ENCODE data around the gene MAP6D1.
A peak's percentile ranks its signal among the peaks of the same experiment; 100 is the strongest.

Gene MAP6D1

GRCh38 chr3:183824761-183825455, 469 bp downstream of the MAP6D1 start:
- peak; percentile 37 for DNase-seq (ENCODE audit: insufficient read length, low spot score)
- FAIRE-seq = peak; percentile 77

DNA sequence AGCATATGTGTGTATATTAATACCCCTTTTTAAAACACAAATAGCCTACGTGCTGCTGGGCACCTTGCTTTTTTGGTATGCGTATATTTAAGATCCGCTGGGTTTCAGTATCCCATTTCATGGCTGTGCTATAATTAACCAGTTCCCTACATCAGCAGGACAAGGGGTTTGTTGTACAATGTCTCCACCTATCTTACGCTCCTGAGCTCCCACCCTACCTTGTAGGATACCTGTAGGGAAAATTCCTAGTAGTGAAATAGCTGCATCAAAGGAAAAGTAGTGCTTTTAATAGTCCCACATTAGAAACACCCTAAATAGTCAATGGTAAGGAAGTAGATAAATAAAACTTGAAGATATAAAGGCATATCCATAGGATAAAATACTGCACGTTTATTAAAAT, 1.4 kb downstream of the MAP6D1 start:
- DNase-seq (ENCODE audit: insufficient read length, low spot score) (no peak), FAIRE-seq (no peak)

- DNase-seq (ENCODE audit: insufficient read length, low spot score) (no peak), FAIRE-seq (no peak)
Measured at GRCh38 chr3:183822631-183823030, 2.7 kb downstream of the MAP6D1 start.

GRCh38 chr3:183819831-183820230, 5.5 kb downstream of the MAP6D1 start:
- DNase-seq (ENCODE audit: insufficient read length, low spot score) = no peak
- FAIRE-seq = no peak

DNA sequence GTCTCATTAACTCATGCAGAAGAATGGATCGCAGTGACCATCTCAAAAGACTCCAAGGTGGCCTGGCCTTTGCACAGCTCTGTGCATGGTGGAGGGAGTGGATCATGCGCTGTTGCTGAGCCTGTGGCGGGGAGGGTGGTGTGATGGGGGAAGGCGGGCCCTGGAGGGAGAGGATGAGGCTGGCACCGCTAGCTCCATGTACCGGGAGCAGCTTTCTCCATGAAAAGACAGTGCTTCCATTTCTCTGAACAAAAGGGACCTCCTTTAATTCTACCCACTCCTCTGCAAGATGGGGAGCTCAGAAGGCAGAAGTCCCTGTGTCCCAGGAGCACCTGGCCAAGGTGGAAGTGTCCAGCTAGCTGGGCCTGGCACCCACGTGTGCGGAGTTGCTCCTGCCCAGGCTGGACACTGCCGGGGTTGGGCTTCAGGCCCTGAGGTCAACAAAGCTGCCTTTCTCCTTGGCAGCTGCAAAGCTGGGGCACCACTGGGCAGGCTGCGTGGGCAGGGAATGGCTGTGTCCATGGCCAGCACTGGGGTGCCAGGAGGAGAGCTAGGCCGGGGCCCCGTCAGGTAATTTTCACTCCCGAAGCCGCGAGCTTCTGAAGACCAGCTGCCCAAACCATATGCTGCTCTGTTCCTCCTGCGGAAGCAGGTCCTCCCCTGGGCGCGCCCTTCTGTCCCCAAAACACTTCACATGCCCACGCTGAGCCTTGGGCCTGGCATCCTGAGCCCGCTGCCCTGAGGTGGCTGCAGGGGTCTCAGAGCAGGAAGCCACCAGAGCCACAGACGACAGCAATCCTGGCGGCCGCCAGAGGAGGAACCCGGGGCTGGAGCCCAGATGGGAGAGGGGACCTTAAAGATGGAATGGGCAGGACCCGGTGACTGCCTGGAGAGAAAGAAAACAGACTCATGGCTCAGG, 6.4 kb downstream of the MAP6D1 start:
- no peak for DNase-seq (ENCODE audit: insufficient read length, low spot score)
- FAIRE-seq = no peak

- DNase-seq (ENCODE audit: insufficient read length, low spot score) (no peak), FAIRE-seq (no peak)
Measured at GRCh38 chr3:183818041-183818620, 7.2 kb downstream of the MAP6D1 start.

DNA sequence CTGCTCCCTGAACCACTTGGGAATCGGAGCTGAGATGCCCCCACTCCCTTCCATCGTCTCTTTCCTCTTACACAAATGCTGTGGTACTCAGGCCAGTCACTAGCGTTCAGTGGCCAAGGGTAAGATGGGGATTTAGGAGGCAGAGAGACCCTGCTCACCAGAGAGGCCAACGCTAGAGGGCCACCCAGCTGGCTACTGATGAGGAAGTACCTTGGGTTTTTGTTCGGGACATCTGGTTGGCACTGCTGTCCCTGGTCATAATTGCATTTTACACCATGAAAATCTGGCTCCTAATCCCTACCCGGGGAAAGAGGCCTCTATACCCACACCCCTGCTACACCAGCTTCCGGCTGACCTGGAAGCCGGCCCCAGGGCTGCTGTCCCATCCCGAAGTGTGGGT, 7.7 kb downstream of the MAP6D1 start:
- FAIRE-seq = no peak
- no peak for DNase-seq (ENCODE audit: insufficient read length, low spot score)

DNA sequence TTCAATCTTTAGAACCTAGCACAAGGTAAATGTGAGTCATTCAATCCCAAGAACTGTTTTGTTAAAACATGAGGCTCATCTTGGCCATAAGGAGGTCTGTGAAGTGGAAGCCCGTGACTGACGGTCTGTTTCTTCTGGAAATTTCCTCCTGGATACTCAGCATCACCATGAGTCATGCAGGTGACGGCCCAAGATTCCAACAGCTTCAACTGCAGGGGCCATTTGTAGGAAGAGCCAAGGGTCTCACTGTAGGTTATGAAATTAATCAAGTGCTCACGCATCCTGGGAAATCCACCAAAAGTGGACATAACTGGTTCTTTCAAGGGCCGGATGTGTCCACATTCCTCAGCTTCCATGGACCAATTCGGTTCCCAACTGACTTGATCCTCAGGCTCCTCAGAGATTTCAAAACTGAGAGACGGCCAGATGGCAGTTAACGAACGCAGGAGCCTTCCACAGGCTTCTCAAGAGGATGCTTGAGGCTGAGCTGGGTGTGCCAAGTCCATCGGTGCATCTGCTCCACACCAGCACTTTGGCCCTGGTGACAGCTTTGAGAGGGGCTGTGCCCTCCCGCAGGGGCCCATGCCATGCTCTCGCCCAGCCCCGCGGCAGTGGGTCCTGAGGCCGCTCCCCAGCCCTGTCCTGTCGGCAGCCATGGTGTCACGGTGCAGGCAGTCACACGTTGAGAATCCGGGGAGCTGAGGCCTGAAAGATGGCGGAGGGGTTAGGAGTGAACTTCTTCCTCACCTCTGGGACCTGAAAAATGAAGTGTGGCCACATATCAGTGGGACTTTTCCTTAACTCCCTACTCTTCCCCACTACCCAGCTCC, 8.5 kb downstream of the MAP6D1 start:
- FAIRE-seq (no peak), DNase-seq (ENCODE audit: insufficient read length, low spot score) (no peak)

DNA sequence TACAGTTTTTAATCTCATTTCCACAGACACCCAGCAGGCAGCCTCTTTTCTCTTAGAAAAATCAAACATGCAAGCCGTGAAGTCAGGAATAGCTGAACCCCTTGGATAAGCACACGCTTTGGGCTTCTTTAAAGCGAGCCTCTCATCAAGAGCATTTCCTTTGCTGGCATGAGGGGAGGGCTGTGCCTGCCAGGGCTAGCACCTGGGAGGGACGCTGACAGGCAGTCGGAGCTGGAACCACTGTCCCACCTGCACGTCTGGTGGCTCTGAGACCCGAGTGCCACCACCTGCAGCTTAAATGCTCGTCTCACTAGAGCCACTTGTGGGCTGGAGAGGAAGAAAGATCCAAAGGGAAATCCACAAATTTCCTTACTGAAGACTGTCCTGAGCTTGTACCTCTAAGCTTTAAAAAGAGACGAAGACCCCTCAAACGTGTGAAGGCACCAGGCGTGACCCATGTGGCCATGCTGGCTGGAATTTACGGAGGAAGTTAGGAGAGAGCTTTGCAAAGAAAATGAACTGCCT, 9.4 kb downstream of the MAP6D1 start:
- no peak for DNase-seq (ENCODE audit: insufficient read length, low spot score)
- no peak for FAIRE-seq

GRCh38 chr3:183815563-183815940, 9.8 kb downstream of the MAP6D1 start:
- FAIRE-seq = no peak
- no peak for DNase-seq (ENCODE audit: insufficient read length, low spot score)

DNA sequence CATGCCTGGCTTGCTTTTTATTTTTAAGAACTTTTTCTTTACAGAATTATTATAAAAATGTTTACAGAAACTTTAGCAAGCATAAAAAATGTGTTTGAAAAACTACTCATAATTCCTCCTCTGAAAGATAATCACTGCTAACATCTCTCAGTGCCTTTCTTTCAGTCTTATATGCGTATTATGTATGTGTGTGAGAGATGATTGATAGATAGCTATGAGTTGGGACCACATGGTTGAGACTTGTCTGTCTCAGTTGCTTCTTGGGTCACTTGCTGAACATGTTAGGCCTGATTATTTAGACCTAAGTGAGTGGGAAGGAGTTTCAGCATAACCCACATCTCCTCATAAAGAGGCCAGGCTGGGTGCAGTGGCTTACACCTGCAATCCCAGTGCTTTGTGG, 11.1 kb downstream of the MAP6D1 start:
- DNase-seq (ENCODE audit: insufficient read length, low spot score) = no peak
- no peak for FAIRE-seq

GRCh38 chr3:183812761-183813445, 12.5 kb downstream of the MAP6D1 start:
- DNase-seq (ENCODE audit: insufficient read length, low spot score) = no peak
- no peak for FAIRE-seq

DNA sequence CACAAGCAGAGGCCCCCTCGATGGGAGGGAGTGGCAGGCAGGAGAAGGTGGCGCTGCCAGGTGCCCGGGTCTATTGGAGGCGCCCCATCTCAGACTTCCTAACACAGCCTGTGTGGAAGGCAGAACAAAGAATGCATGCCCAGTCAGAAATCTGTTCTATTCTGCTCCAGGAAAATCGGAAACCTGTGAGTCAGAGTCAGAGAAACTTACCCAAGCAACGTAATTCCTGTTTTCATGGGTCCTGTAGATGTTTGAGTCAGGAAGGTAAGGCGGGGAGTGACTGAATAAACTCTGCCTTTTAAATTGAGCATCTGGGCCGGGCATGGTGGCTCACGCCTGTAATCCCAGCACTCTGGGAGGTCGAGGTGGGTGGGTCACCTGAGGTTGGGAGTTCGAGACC, 13.7 kb downstream of the MAP6D1 start:
- no peak for DNase-seq (ENCODE audit: insufficient read length, low spot score)
- FAIRE-seq = no peak

GRCh38 chr3:183810643-183811594, 14.5 kb downstream of the MAP6D1 start:
- DNase-seq (ENCODE audit: insufficient read length, low spot score) = no peak
- no peak for FAIRE-seq

DNA sequence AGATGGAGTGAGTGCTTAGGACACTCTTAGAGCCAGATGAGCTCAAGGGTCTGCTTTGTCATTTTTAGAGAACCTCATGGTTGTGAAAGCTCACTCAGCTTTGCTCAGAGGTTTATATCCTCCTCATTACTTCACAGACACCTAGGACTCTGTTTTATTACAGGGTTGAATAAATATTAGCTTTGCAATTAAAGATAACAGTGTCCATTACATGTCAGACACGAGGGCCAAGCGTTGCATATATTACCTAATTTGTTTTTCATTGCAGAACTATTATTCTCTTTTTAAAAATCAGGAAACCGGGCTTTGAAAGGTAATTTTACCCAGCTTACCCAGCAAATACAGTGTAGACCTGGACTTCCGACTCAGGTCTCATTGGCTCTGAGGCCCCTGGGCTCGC, 16.1 kb downstream of the MAP6D1 start:
- FAIRE-seq (no peak), DNase-seq (ENCODE audit: insufficient read length, low spot score) (no peak)

- FAIRE-seq = no peak
Measured at GRCh38 chr3:183808355-183808754, 17.0 kb downstream of the MAP6D1 start.

DNA sequence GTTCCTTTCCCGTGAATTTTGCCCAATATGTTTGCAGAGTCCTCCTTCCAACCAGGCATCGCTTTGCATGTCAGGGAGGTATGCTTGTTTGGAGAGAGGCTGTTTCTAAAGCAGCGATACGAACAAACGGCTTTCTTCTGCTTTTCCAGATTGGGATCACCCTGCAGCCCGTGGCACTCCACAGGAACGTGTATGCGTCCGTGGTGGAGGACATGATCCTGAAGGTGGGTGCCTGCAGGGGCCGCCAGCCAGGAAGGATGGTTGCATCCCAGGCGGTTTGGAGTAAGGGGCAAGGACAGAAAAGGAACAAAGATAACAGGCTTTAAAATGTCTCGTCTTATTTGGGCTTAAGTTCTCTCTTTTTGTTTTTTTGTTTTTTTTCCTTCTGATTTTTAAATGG, 17.5 kb downstream of the MAP6D1 start:
- DNase-seq (ENCODE audit: insufficient read length, low spot score) = no peak
- FAIRE-seq = no peak

More at GRCh38 chr3:183808355-183808754, 17.0 kb downstream of the MAP6D1 start:
- no peak for DNase-seq (ENCODE audit: insufficient read length, low spot score)

GRCh38 chr3:183807209-183807728, 18.1 kb downstream of the MAP6D1 start:
- FAIRE-seq = no peak
- no peak for DNase-seq (ENCODE audit: insufficient read length, low spot score)

DNA sequence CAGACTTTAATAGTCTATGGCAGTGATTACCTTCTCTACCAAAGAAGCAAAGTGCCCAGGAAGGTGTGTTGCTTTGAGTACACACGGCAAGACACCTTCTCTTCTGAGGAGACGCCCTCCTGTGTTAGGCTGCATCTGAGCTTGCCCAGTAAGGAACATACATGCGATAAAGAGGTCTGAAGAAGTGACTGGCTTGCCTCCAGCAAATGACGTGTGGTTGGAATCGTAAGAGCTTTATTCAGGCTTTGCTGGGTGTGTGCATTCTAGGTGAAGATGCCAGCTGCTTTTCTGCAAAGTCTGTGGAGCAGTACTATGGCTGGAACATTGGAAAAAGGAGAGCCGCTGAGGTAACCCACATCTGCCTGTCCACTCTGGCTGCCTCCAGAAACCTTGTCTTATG, 22.4 kb downstream of the MAP6D1 start:
- no peak for DNase-seq (ENCODE audit: insufficient read length, low spot score)
- no peak for FAIRE-seq

Measured in HTR-8/SVneo (cell line).